NCI-H1436 (cell line): ENCODE measurements around the gene CTDP1.
"Not testable (repeated sequence)": the region's sequence is repeated elsewhere in the genome, so short reads cannot be mapped to it uniquely, and the experiment has no call there.

Experiments used
- DNase-seq: peaks from one replicate; lab custom pipeline; 2025; lab: John Stamatoyannopoulos, UW

Gene CTDP1

GRCh38 chr18:79744625-79745024, 65.0 kb downstream of the CTDP1 start:
- no peak for DNase-seq

- DNase-seq, result no peak
Observed at GRCh38 chr18:79746730-79747129, 67.1 kb downstream of the CTDP1 start.

- DNase-seq, result no peak
Observed at GRCh38 chr18:79747156-79747845, 67.7 kb downstream of the CTDP1 start.

- DNase-seq, result no peak
Observed at GRCh38 chr18:79748321-79749180, 68.9 kb downstream of the CTDP1 start.

- no peak for DNase-seq
Observed at GRCh38 chr18:79749251-79750191, 69.9 kb downstream of the CTDP1 start.

GRCh38 chr18:79750980-79751571, 71.5 kb downstream of the CTDP1 start:
- no peak for DNase-seq

GRCh38 chr18:79751918-79752578, 72.4 kb downstream of the CTDP1 start:
- not testable (repeated sequence) for DNase-seq

- DNase-seq, result not testable (repeated sequence)
Observed at GRCh38 chr18:79752946-79753345, 73.3 kb downstream of the CTDP1 start.

- no peak for DNase-seq
Observed at GRCh38 chr18:79753391-79753851, 73.8 kb downstream of the CTDP1 start.

GRCh38 chr18:79754022-79754761, 74.6 kb downstream of the CTDP1 start:
- no peak for DNase-seq

- DNase-seq, result no peak
Observed at GRCh38 chr18:79754831-79755351, 75.3 kb downstream of the CTDP1 start.

GRCh38 chr18:79755496-79756142, 76.0 kb downstream of the CTDP1 start:
- DNase-seq, result no peak

GRCh38 chr18:79756143-79756500, 76.5 kb downstream of the CTDP1 start:
- no peak for DNase-seq

GRCh38 chr18:79756826-79757225, 77.2 kb downstream of the CTDP1 start:
- DNase-seq, result no peak

- DNase-seq, result no peak
Observed at GRCh38 chr18:79760348-79760747, 80.7 kb downstream of the CTDP1 start.

- DNase-seq, result no peak
Observed at GRCh38 chr18:79760881-79761280, 81.3 kb downstream of the CTDP1 start.

GRCh38 chr18:79763407-79763806, 83.8 kb downstream of the CTDP1 start:
- DNase-seq, result no peak

GRCh38 chr18:79764131-79764530, 84.5 kb downstream of the CTDP1 start:
- no peak for DNase-seq

- no peak for DNase-seq
Observed at GRCh38 chr18:79765491-79766245, 86.1 kb downstream of the CTDP1 start.
